ENCODE measurements around the gene UBE2L5.
"Not testable (repeated sequence)": the region's sequence is repeated elsewhere in the genome, so short reads cannot be mapped to it uniquely, and the experiment has no call there.

DNA sequence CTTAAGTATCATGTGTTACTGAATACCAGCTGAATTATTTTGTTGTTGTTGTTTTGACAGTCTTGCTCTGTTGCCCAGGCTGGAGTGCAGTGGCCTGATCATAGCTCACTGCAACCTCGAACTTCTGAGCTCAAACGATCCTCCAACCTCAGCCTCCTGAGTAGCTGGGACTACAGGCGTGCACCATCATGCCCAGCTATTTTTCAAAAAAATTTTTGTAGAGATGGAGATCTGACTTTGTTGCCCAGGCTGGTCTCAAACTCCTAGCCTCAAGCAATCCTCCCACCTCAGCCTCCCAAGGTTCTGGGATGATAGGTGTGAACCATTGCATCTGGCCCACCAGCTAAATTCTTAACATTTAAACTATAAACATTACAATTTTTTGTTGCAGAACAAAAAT, 21.2 kb downstream of the UBE2L5 start:
- TF ChIP-seq, protein P1, sequence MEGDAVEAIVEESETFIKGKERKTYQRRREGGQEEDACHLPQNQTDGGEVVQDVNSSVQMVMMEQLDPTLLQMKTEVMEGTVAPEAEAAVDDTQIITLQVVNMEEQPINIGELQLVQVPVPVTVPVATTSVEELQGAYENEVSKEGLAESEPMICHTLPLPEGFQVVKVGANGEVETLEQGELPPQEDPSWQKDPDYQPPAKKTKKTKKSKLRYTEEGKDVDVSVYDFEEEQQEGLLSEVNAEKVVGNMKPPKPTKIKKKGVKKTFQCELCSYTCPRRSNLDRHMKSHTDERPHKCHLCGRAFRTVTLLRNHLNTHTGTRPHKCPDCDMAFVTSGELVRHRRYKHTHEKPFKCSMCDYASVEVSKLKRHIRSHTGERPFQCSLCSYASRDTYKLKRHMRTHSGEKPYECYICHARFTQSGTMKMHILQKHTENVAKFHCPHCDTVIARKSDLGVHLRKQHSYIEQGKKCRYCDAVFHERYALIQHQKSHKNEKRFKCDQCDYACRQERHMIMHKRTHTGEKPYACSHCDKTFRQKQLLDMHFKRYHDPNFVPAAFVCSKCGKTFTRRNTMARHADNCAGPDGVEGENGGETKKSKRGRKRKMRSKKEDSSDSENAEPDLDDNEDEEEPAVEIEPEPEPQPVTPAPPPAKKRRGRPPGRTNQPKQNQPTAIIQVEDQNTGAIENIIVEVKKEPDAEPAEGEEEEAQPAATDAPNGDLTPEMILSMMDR (IDR thresholded peaks at IDR 0.05), result not testable (repeated sequence)
- TF ChIP-seq POLR2A (IDR thresholded peaks at IDR 0.05), result not testable (repeated sequence)
